Measurements from ENCODE around the gene FKBP2. TPM values are rescaled to one million over a fixed set of nuclear protein-coding genes. Genes with fewer than 3 reads are reported as not detected.

The FKBP2 gene
- total and polyA plus RNA-seq, 4 donors: 65.2 to 397 (median 150) TPM

DNA sequence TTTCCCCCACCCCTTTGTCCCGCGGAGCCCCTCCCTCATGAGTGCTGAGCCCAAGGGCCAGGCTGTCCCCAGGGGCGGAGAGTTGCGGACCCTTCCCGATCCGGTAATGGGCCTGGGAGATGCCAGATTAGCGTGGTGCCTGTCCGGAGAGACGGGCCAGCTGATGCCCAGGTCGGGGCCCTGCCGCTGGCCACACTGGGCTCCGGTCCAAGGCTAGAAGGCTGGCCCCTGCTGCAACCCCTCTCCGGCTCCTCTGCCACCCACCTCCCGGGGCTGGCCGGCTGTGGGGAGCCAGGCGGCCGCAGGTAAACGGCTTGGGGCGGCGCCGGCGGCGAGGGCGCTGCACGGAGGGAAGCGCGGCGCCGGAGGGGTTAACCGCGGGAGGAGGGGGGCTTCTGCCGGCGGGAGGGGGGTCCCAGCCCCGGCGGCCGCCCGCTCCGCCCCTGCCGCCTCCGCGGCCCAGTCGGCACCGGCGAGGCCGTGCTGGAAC, 50.4 kb downstream of the FKBP2 start, which contains the start of gene KCNK4:
Gene KCNK4 (plus strand): TSS at position 41 of the 490 bp plus-strand sequence. CDS start 1,717 bp downstream, outside the sequence.
- Histone ChIP-seq H3K4me3 (peak within 1 kb of the TSS; percentile 10), H3K9ac (ENCODE audit: insufficient read depth in 1 of 2, low read length in 2 of 2) (no peak within 1 kb of the TSS), H3K9me3 (ENCODE audit: control insufficient read depth in 4 of 4, insufficient read depth in 3 of 4, low read length in 3 of 4) (peaks cover 0 to 5% (median 0%) of the 10 kb centered on the region in 4 donors), H3K4me1 (ENCODE audit: control insufficient read depth in 5 of 5, insufficient read depth in 5 of 5, low read length in 5 of 5) (peaks cover 0 to 15% (median 0%) of the 10 kb centered on the region in 5 donors), H3K27ac (ENCODE audit: low read depth in 1 of 2, low read length in 1 of 2) (no peak within 1 kb of the TSS), H3K27me3 (ENCODE audit: control insufficient read depth in 3 of 3, insufficient read depth in 3 of 3, low read length in 2 of 3) (peaks cover 0 to 49% (median 39%) of the 10 kb centered on the region in 3 donors), H3K36me3 (ENCODE audit: control insufficient read depth in 4 of 4, insufficient read depth in 4 of 4, low read length in 4 of 4) (peaks cover 0 to 3% (median 0%) of the 10 kb centered on the region in 4 donors)
- TF ChIP-seq, protein P1, sequence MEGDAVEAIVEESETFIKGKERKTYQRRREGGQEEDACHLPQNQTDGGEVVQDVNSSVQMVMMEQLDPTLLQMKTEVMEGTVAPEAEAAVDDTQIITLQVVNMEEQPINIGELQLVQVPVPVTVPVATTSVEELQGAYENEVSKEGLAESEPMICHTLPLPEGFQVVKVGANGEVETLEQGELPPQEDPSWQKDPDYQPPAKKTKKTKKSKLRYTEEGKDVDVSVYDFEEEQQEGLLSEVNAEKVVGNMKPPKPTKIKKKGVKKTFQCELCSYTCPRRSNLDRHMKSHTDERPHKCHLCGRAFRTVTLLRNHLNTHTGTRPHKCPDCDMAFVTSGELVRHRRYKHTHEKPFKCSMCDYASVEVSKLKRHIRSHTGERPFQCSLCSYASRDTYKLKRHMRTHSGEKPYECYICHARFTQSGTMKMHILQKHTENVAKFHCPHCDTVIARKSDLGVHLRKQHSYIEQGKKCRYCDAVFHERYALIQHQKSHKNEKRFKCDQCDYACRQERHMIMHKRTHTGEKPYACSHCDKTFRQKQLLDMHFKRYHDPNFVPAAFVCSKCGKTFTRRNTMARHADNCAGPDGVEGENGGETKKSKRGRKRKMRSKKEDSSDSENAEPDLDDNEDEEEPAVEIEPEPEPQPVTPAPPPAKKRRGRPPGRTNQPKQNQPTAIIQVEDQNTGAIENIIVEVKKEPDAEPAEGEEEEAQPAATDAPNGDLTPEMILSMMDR (IDR thresholded peaks at IDR 0.05; ENCODE audit: control extremely low read depth, extremely low read depth): no peak
- DNase-seq: no peak
- WGBS, 2 donors: 3 to 9% methylated on average over 18 to 45 of the region's 45 CpGs
- ATAC-seq (ENCODE audit: insufficient read depth, low FRiP score): no peak

DNA sequence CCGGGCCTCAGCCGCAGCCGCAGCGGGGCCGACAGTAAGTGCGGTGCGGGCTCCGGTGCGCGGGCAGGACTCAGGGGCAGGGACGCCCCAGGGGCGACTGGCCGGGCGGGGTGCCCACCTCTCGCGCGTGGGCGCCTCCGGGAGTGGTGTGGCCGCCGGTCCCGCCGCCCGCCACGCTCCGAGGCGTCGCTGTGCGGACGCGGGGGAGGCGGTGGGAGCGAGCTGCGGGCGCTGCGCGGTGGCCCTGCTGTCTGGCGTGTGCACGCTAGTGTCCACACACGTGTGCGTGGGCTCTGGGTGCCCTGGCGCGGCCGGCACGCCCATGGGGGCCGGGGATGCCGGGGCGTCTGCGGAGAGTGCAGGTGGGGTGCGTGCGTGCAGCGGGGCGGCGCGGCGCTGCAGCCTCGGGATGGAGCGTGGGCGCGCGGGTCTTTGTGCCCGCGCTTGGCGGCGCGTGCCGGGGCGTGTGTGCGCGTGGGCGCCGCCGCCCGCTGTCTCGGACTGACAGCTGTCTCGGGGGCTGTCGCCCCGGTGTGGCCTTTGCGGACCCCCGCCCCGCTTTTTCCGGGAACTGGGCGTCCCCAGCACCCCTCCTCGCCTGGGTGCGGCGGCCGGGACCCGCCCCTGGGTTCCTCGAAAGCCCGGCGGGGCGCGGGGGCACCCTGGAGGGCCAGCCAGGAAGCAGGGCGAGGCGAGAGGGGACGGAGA, 51.0 kb downstream of the FKBP2 start:
- TF ChIP-seq, protein P1 (IDR thresholded peaks at IDR 0.05; ENCODE audit: control extremely low read depth, extremely low read depth): no peak
- peaks cover 0 to 5% (median 0%) of the 10 kb centered on the region in 4 donors for H3K9me3 ChIP-seq (ENCODE audit: control insufficient read depth in 4 of 4, insufficient read depth in 3 of 4, low read length in 3 of 4)
- no peak overlapping the region for H3K27ac ChIP-seq (ENCODE audit: low read depth in 1 of 2, low read length in 1 of 2)
- H3K9ac ChIP-seq (ENCODE audit: insufficient read depth in 1 of 2, low read length in 2 of 2): no peak overlapping the region
- peak overlapping the region; percentile 10 for H3K4me3 ChIP-seq
- peaks cover 0 to 15% (median 0%) of the 10 kb centered on the region in 5 donors for H3K4me1 ChIP-seq (ENCODE audit: control insufficient read depth in 5 of 5, insufficient read depth in 5 of 5, low read length in 5 of 5)
- whole genome bisulfite sequencing, 2 donors: 0 to 1% methylated on average over 60 to 96 of the region's 96 CpGs
- ATAC-seq (ENCODE audit: insufficient read depth, low FRiP score): no peak
- DNase-seq: no peak
- H3K27me3 ChIP-seq (ENCODE audit: control insufficient read depth in 3 of 3, insufficient read depth in 3 of 3, low read length in 2 of 3): peaks cover 0 to 55% (median 45%) of the 10 kb centered on the region in 3 donors
- peaks cover 0 to 3% (median 0%) of the 10 kb centered on the region in 4 donors for H3K36me3 ChIP-seq (ENCODE audit: control insufficient read depth in 4 of 4, insufficient read depth in 4 of 4, low read length in 4 of 4)

DNA sequence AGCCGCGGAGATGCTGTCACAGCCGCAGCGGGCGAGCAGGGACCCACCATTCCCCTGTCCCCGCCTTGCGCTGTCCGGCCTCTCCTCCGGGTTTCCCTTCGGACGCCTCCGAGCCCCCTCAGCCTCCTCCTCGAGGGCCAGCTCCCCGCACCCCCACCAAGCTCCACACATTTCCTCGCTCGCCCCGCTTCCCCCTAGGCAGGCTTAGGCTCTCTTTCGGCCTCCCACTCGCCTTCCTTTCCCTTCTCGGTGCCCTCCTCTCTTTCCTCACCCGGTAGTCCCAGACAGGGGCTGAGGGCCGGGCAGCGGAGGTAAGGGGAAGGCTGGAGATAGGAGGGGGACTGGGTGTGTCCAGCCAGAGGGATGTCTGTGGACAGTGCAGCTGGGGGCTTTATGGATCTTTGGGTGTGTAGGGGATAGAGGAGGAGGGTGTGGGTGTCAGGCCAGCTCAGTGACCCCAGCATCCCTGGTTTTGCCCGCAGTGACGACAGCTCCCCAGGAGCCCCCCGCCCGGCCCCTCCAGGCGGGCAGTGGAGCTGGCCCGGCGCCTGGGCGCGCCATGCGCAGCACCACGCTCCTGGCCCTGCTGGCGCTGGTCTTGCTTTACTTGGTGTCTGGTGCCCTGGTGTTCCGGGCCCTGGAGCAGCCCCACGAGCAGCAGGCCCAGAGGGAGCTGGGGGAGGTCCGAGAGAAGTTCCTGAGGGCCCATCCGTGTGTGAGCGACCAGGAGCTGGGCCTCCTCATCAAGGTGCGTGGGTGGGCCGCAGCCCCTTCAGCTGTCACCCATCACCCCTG, 51.8 kb downstream of the FKBP2 start:
- ATAC-seq (ENCODE audit: insufficient read depth, low FRiP score) (no peak), DNase-seq (peak in 1 of 3 donors; percentile 14)
- Histone ChIP-seq H3K27ac (ENCODE audit: low read depth in 1 of 2, low read length in 1 of 2) (no peak overlapping the region), H3K4me1 (ENCODE audit: control insufficient read depth in 5 of 5, insufficient read depth in 5 of 5, low read length in 5 of 5) (peaks cover 0 to 15% (median under 1%) of the 10 kb centered on the region in 5 donors), H3K9me3 (ENCODE audit: control insufficient read depth in 4 of 4, insufficient read depth in 3 of 4, low read length in 3 of 4) (peaks cover 0 to 5% (median 0%) of the 10 kb centered on the region in 4 donors), H3K4me3 (no peak overlapping the region), H3K36me3 (ENCODE audit: control insufficient read depth in 4 of 4, insufficient read depth in 4 of 4, low read length in 4 of 4) (peaks cover 0 to 1% (median 0%) of the 10 kb centered on the region in 4 donors), H3K27me3 (ENCODE audit: control insufficient read depth in 3 of 3, insufficient read depth in 3 of 3, low read length in 2 of 3) (peaks cover 0 to 63% (median 52%) of the 10 kb centered on the region in 3 donors), H3K9ac (ENCODE audit: insufficient read depth in 1 of 2, low read length in 2 of 2) (no peak overlapping the region)
- TF ChIP-seq, protein P1 (IDR thresholded peaks at IDR 0.05; ENCODE audit: control extremely low read depth, extremely low read depth): no peak
- 32 to 43% methylated on average over 35 to 42 of the region's 42 CpGs for WGBS, 2 donors

Other genes starting within 250 kb of the FKBP2 start
- gene FLRT1, start 205.2 kb upstream of the FKBP2 start, total RNA-seq: under 1 TPM; 0.18 to 0.34 TPM
- under 1 TPM; 0.02 to 0.06 TPM for gene FLRT1, start 205.2 kb upstream of the FKBP2 start, polyA plus RNA-seq
- gene MACROD1, start 75.0 kb upstream of the FKBP2 start, total RNA-seq: 10 to 100 TPM; 13.6 to 24.5 TPM
- gene MACROD1, start 75.0 kb upstream of the FKBP2 start, polyA plus RNA-seq: 10 to 100 TPM in 1 of 2 donors, 1 to 10 TPM in 1; 9.9 to 70.0 TPM
- 100 to 1,000 TPM; 107 to 122 TPM for gene STIP1, start 54.9 kb upstream of the FKBP2 start, total RNA-seq
- 10 to 100 TPM; 75.9 to 82.1 TPM for gene STIP1, start 54.9 kb upstream of the FKBP2 start, polyA plus RNA-seq
- 100 to 1,000 TPM in 1 of 2 donors, 10 to 100 TPM in 1; 17.4 to 102 TPM for gene FERMT3, start 34.4 kb upstream of the FKBP2 start, total RNA-seq
- gene FERMT3, start 34.4 kb upstream of the FKBP2 start, polyA plus RNA-seq: 100 to 1,000 TPM in 1 of 2 donors, 10 to 100 TPM in 1; 67.3 to 182 TPM
- 10 to 100 TPM; 18.3 to 34.0 TPM for gene TRPT1, start 14.9 kb upstream of the FKBP2 start, total RNA-seq
- gene TRPT1, start 14.9 kb upstream of the FKBP2 start, polyA plus RNA-seq: 10 to 100 TPM; 34.6 to 62.5 TPM
- gene NUDT22, start 14.8 kb upstream of the FKBP2 start, total RNA-seq: 10 to 100 TPM; 23.7 to 90.2 TPM
- 10 to 100 TPM; 62.0 to 67.8 TPM for gene NUDT22, start 14.8 kb upstream of the FKBP2 start, polyA plus RNA-seq
- 10 to 100 TPM; 22.7 to 34.1 TPM for gene DNAJC4, start 10.5 kb upstream of the FKBP2 start, total RNA-seq
- gene DNAJC4, start 10.5 kb upstream of the FKBP2 start, polyA plus RNA-seq: 10 to 100 TPM; 34.6 to 58.4 TPM
- gene VEGFB, start 6.5 kb upstream of the FKBP2 start, total RNA-seq: 100 to 1,000 TPM in 1 of 2 donors, 10 to 100 TPM in 1; 37.8 to 124 TPM
- 100 to 1,000 TPM in 1 of 2 donors, 10 to 100 TPM in 1; 43.7 to 115 TPM for gene VEGFB, start 6.5 kb upstream of the FKBP2 start, polyA plus RNA-seq
- gene PPP1R14B, start 5.8 kb downstream of the FKBP2 start, total RNA-seq: 100 to 1,000 TPM in 1 of 2 donors, 10 to 100 TPM in 1; 28.2 to 185 TPM
- 100 to 1,000 TPM; 119 to 241 TPM for gene PPP1R14B, start 5.8 kb downstream of the FKBP2 start, polyA plus RNA-seq
- gene PLCB3, start 10.4 kb downstream of the FKBP2 start, total RNA-seq: 10 to 100 TPM; 18.2 to 32.0 TPM
- 10 to 100 TPM; 15.0 to 17.1 TPM for gene PLCB3, start 10.4 kb downstream of the FKBP2 start, polyA plus RNA-seq
- gene BAD, start 43.6 kb downstream of the FKBP2 start, total RNA-seq: 10 to 100 TPM; 69.5 to 74.1 TPM
- gene BAD, start 43.6 kb downstream of the FKBP2 start, polyA plus RNA-seq: 100 to 1,000 TPM in 1 of 2 donors, 10 to 100 TPM in 1; 77.0 to 127 TPM
- gene GPR137, start 44.8 kb downstream of the FKBP2 start, total RNA-seq: 10 to 100 TPM; 14.5 to 59.1 TPM
- 10 to 100 TPM; 22.8 to 32.2 TPM for gene GPR137, start 44.8 kb downstream of the FKBP2 start, polyA plus RNA-seq
- gene KCNK4, start 50.2 kb downstream of the FKBP2 start, total RNA-seq: not detected
- gene KCNK4, start 50.2 kb downstream of the FKBP2 start, polyA plus RNA-seq: under 1 TPM in 1 of 2 donors, not detected in 1; 0.09 TPM
- under 1 TPM in 1 of 2 donors, not detected in 1; 0.67 TPM for gene CATSPERZ, start 59.3 kb downstream of the FKBP2 start, total RNA-seq
- under 1 TPM; 0.31 to 0.98 TPM for gene CATSPERZ, start 59.3 kb downstream of the FKBP2 start, polyA plus RNA-seq
- gene ESRRA, start 64.4 kb downstream of the FKBP2 start, total RNA-seq: 10 to 100 TPM; 10.8 to 78.3 TPM
- gene ESRRA, start 64.4 kb downstream of the FKBP2 start, polyA plus RNA-seq: 10 to 100 TPM; 67.7 to 88.4 TPM
- 100 to 1,000 TPM; 154 to 173 TPM for gene TRMT112, start 76.5 kb downstream of the FKBP2 start, total RNA-seq
- 100 to 1,000 TPM; 237 to 484 TPM for gene TRMT112, start 76.5 kb downstream of the FKBP2 start, polyA plus RNA-seq
- gene PRDX5, start 77.0 kb downstream of the FKBP2 start, total RNA-seq: 100 to 1,000 TPM; 165 to 306 TPM
- 100 to 1,000 TPM; 443 to 777 TPM for gene PRDX5, start 77.0 kb downstream of the FKBP2 start, polyA plus RNA-seq
- gene CCDC88B, start 99.1 kb downstream of the FKBP2 start, total RNA-seq: 10 to 100 TPM; 13.6 to 32.7 TPM
- gene CCDC88B, start 99.1 kb downstream of the FKBP2 start, polyA plus RNA-seq: 10 to 100 TPM; 54.2 to 56.8 TPM
- gene RPS6KA4, start 118.1 kb downstream of the FKBP2 start, total RNA-seq: 10 to 100 TPM; 25.3 to 53.8 TPM
- gene RPS6KA4, start 118.1 kb downstream of the FKBP2 start, polyA plus RNA-seq: 10 to 100 TPM; 30.0 to 40.9 TPM